Hematopoietic multipotent progenitor cell treated with erythropoietin and hydrocortisone succinate and interleukin-3 and kit ligand, for 6 days (in vitro differentiated cells): ENCODE data around the gene MXRA8.
A peak's percentile ranks its signal among the peaks of the same experiment; 100 is the strongest.

ENCODE experiments used
- DNase-seq: peaks from one replicate; pipeline ENCODE4 v3.0.0-alpha.2; 2015

MXRA8 gene

GRCh38 chr1:1306070-1306660 lies 52.2 kb downstream of the MXRA8 start:
- peak; percentile 61 for DNase-seq

GRCh38 chr1:1305300-1306069 lies 52.9 kb downstream of the MXRA8 start:
- DNase-seq: peak; percentile 93

GRCh38 chr1:1304331-1305299 lies 53.7 kb downstream of the MXRA8 start:
- peak; percentile 62 for DNase-seq

- no peak for DNase-seq
Measured at GRCh38 chr1:1303736-1304135, 54.6 kb downstream of the MXRA8 start.

GRCh38 chr1:1302951-1303509 lies 55.3 kb downstream of the MXRA8 start:
- peak; percentile 35 for DNase-seq
